GM23338 (cell line): Measurements from ENCODE around the gene CROCC2. TPM values are rescaled to one million over a fixed set of nuclear protein-coding genes. Genes with fewer than 3 reads are reported as not detected.

ENCODE experiments used
- ATAC-seq: fragments of 200-7000 bp; cut with Tn5 transposase; 3 replicates; pipeline ENCODE4 v1.9.1; 2020
- DNase-seq: peaks from one replicate; pipeline ENCODE4 v3.0.0-alpha.2; 2015; ENCODE audit warnings: low spot score
- H2AFZ ChIP-seq: fragments of 200-600 bp; sonication (generic); 2 replicates; pipeline ENCODE4 v1.8.0; 2016; ENCODE audit warnings: antibody characterized with exemption, mild to moderate bottlenecking, moderate library complexity
- H3F3A ChIP-seq: fragments of 200-600 bp; sonication (generic); replicated peaks from 2 replicates; pipeline ENCODE4 v1.8.0; 2017; ENCODE audit warnings: antibody characterized with exemption, mixed run types, low read depth
- H3K27ac ChIP-seq: fragments of 200-600 bp; sonication (generic); 2 replicates; pipeline ENCODE4 v1.6.1; 2016; ENCODE audit warnings: low read depth
- H3K27me3 ChIP-seq: fragments of 200-600 bp; sonication (generic); 2 replicates; pipeline ENCODE4 v1.8.0; 2016; ENCODE audit warnings: mild to moderate bottlenecking, mixed run types, moderate library complexity; ENCODE audit not compliant: insufficient read depth
- H3K36me3 ChIP-seq: fragments of 200-600 bp; sonication (generic); 2 replicates; pipeline ENCODE4 v1.8.0; 2016; ENCODE audit warnings: mild to moderate bottlenecking; ENCODE audit not compliant: insufficient read depth
- H3K4me1 ChIP-seq: fragments of 200-600 bp; sonication (generic); 2 replicates; pipeline ENCODE4 v1.8.0; 2016; ENCODE audit warnings: mild to moderate bottlenecking, moderate library complexity; ENCODE audit not compliant: insufficient read depth
- H3K4me2 ChIP-seq: fragments of 200-600 bp; sonication (generic); 2 replicates; pipeline ENCODE4 v1.7.1; 2017; ENCODE audit warnings: mixed run types
- H3K4me3 ChIP-seq: fragments of 200-600 bp; sonication (generic); 2 replicates; pipeline ENCODE4 v1.6.1; 2016; ENCODE audit warnings: mixed run types
- H3K79me2 ChIP-seq: fragments of 200-600 bp; sonication (generic); replicated peaks from 2 replicates; pipeline ENCODE4 v1.8.0; 2017; ENCODE audit warnings: mild to moderate bottlenecking; ENCODE audit not compliant: insufficient read depth
- H3K9me2 ChIP-seq: fragments of 200-600 bp; sonication (generic); 2 replicates; pipeline ENCODE4 v1.8.0; 2017; ENCODE audit not compliant: insufficient read depth
- H4K20me1 ChIP-seq: fragments of 200-600 bp; sonication (generic); replicated peaks from 2 replicates; pipeline ENCODE4 v1.8.0; 2017; ENCODE audit warnings: mild to moderate bottlenecking; ENCODE audit not compliant: insufficient read depth
- H3K27ac Mint-ChIP-seq: 2 replicates; pipeline ENCODE4 v1.8.0; 2020; ENCODE audit warnings: inconsistent platforms, mild to moderate bottlenecking, moderate library complexity, mixed read lengths
- H3K27me3 Mint-ChIP-seq: 3 replicates; pipeline ENCODE4 v1.8.0; 2022; ENCODE audit warnings: low read depth, mild to moderate bottlenecking, moderate library complexity, mixed read lengths, inconsistent platforms; ENCODE audit not compliant: insufficient read depth, poor library complexity
- H3K36me3 Mint-ChIP-seq: 3 replicates; pipeline ENCODE4 v1.8.0; 2021; ENCODE audit warnings: low read depth, mild to moderate bottlenecking, inconsistent platforms, moderate library complexity, mixed read lengths
- H3K4me1 Mint-ChIP-seq: 3 replicates; pipeline ENCODE4 v1.8.0; 2020; ENCODE audit warnings: mild to moderate bottlenecking, inconsistent platforms, mixed read lengths
- H3K4me3 Mint-ChIP-seq: 3 replicates; pipeline ENCODE4 v1.8.0; 2021; ENCODE audit warnings: moderate library complexity, mild to moderate bottlenecking, inconsistent platforms, mixed read lengths
- H3K9me3 Mint-ChIP-seq: 3 replicates; pipeline ENCODE4 v1.8.0; 2020; ENCODE audit warnings: moderate library complexity, mild to moderate bottlenecking, inconsistent platforms, mixed read lengths
- CREB1 ChIP-seq: fragments of 250-450 bp; sonication (Bioruptor Pico); IDR thresholded peaks from 2 replicates; pipeline ENCODE4 v1.5.0; 2020; ENCODE audit warnings: low read depth, mild to moderate bottlenecking, moderate library complexity
- CTCF ChIP-seq, 2 experiments: fragments of 200-600 bp in 1 of 2; sonication (generic) in 1 of 2; conservative IDR thresholded peaks; 2 replicates each; pipeline versions ENCODE4 v1.5.1 to v1.6.1; 2016 to 2017; ENCODE audit warnings: antibody characterized with exemption in 2 of 2, low read depth in 2 of 2, mild to moderate bottlenecking in 2 of 2, moderate library complexity in 1 of 2
- STAT1 ChIP-seq: IDR thresholded peaks from one replicate; pipeline ENCODE4 v1.6.1; 2016; ENCODE audit warnings: antibody characterized with exemption; ENCODE audit not compliant: unreplicated experiment
- ZNF331 ChIP-seq: fragments of 250-450 bp; sonication (Bioruptor Pico); IDR thresholded peaks from 2 replicates; pipeline ENCODE4 v1.5.0; 2020; ENCODE audit warnings: low read depth, mild to moderate bottlenecking, moderate library complexity
- ZNF462 ChIP-seq: fragments of 250-450 bp; sonication (Bioruptor Pico); IDR thresholded peaks from 2 replicates; pipeline ENCODE4 v1.5.0; 2020; ENCODE audit warnings: mild to moderate bottlenecking, moderate library complexity
- polyA plus RNA-seq: library from polyadenylated mRNA; unstranded; fragments of >200 nt; fragmentation: Nextera tagmentation; extraction: Ambion mirVana; gene quantifications from 2 replicates; pipeline ENCODE4 v1.2.1, GENCODE V29; 2016
- total RNA-seq: library from RNA; depleted of rRNA; stranded (reverse); fragments of >200 nt; shearing (Covaris generic); gene quantifications from 2 replicates; pipeline ENCODE4 v1.2.3, GENCODE V29; 2014

The CROCC2 gene
- total and polyA plus RNA-seq, 2 experiments from 2014 or later: not detected

- TF ChIP-seq ZNF462 (CRISPR knock-in tag) (no peak), STAT1 (no peak), CREB1 (CRISPR knock-in tag) (no peak), CTCF (conservative IDR thresholded peaks at IDR 0.05; ENCODE audit: low read depth in 2 of 2) (no peak)
These were observed 18.5 kb upstream of the CROCC2 start (continued) for GRCh38 chr2:240887631-240888030.

GRCh38 chr2:240888130-240888889 lies 17.8 kb upstream of the CROCC2 start:
- Histone ChIP-seq H3K4me3 (no peak overlapping the region), H4K20me1 (no peaks in the 10 kb centered on the region), H3F3A (no peaks in the 10 kb centered on the region), H3K36me3 (no peaks in the 10 kb centered on the region), H2AFZ (no peak overlapping the region), H3K27me3 (no peaks in the 10 kb centered on the region), H3K79me2 (no peaks in the 10 kb centered on the region), H3K4me1 (no peaks in the 10 kb centered on the region), H3K4me2 (no peak overlapping the region), H3K27ac (no peak overlapping the region), H3K9me2 (no peaks in the 10 kb centered on the region)
- Mint-ChIP-seq H3K36me3 (no peaks in the 10 kb centered on the region), H3K4me1 (peaks cover 3% of the 10 kb centered on the region; the same call in 1 of the 3 replicates), H3K27me3 (peaks cover 5% of the 10 kb centered on the region), H3K4me3 (no peak overlapping the region), H3K9me3 (no peaks in the 10 kb centered on the region), H3K27ac (no peak overlapping the region)
- ATAC-seq (peak; percentile 66), DNase-seq (peak; percentile 25)
- TF ChIP-seq ZNF331 (no peak), CTCF (conservative IDR thresholded peaks at IDR 0.05; ENCODE audit: low read depth in 2 of 2) (peak in 1 of 2 experiments; percentile 35; a peak in 2 of 4 replicates)
